A549 (cell line): ENCODE measurements around the gene ITSN1. TPM values are rescaled to one million over a fixed set of nuclear protein-coding genes. Genes with fewer than 3 reads are reported as not detected.

Experiments used
- polyA plus RNA-seq, 4 experiments: library from polyadenylated mRNA; depleted of rRNA in 3 of 4; stranded (reverse); fragments of >200 nt; fragmentation: RNase III in 1 of 4; extraction: RNeasy Plus Mini Kit Qiagen cat#74134 plus additional on column Dnase treatment in 1 of 4; gene quantifications; 2 replicates in 3 of 4; 3 replicates in 1 of 4; pipeline ENCODE4 v1.2.3, GENCODE V29; 2011 to 2017

The ITSN1 gene
- polyA plus RNA-seq, 2 of the 4 experiments (the other 2 are of a cell fraction): 15.2 to 23.7 TPM

Other genes starting within 250 kb of the ITSN1 start
- 47.2 and 54.6 TPM in 2 replicates for gene IFNGR2, start 239.1 kb upstream of the ITSN1 start, polyA plus RNA-seq (2011; rRNA removed)
- gene IFNGR2, start 239.1 kb upstream of the ITSN1 start, polyA plus RNA-seq (2017; fragmentation: RNase III; extraction: RNeasy Plus Mini Kit Qiagen cat#74134 plus additional on column Dnase treatment): 20.8 to 24.2 TPM (median 21.6 TPM) in 3 replicates
- 17.6 and 19.4 TPM in 2 replicates for gene TMEM50B, start 162.5 kb upstream of the ITSN1 start, polyA plus RNA-seq (2011; rRNA removed)
- gene TMEM50B, start 162.5 kb upstream of the ITSN1 start, polyA plus RNA-seq (2017; fragmentation: RNase III; extraction: RNeasy Plus Mini Kit Qiagen cat#74134 plus additional on column Dnase treatment): 10.1 to 12.1 TPM (median 11.1 TPM) in 3 replicates
- 0.83 and 1.1 TPM in 2 replicates for gene DNAJC28, start 150.8 kb upstream of the ITSN1 start, polyA plus RNA-seq (2011; rRNA removed)
- 0.51 to 1.0 TPM (median 0.75 TPM) in 3 replicates for gene DNAJC28, start 150.8 kb upstream of the ITSN1 start, polyA plus RNA-seq (2017; fragmentation: RNase III; extraction: RNeasy Plus Mini Kit Qiagen cat#74134 plus additional on column Dnase treatment)
- gene GART, start 100.4 kb upstream of the ITSN1 start, polyA plus RNA-seq (2011; rRNA removed): 42.3 and 61.6 TPM in 2 replicates
- 66.2 to 70.2 TPM (median 68.0 TPM) in 3 replicates for gene GART, start 100.4 kb upstream of the ITSN1 start, polyA plus RNA-seq (2017; fragmentation: RNase III; extraction: RNeasy Plus Mini Kit Qiagen cat#74134 plus additional on column Dnase treatment)
- 75.3 and 109 TPM in 2 replicates for gene SON, start 99.5 kb upstream of the ITSN1 start, polyA plus RNA-seq (2011; rRNA removed)
- 95.9 to 113 TPM (median 108 TPM) in 3 replicates for gene SON, start 99.5 kb upstream of the ITSN1 start, polyA plus RNA-seq (2017; fragmentation: RNase III; extraction: RNeasy Plus Mini Kit Qiagen cat#74134 plus additional on column Dnase treatment)
- 30.3 and 32.0 TPM in 2 replicates for gene DONSON, start 53.8 kb upstream of the ITSN1 start, polyA plus RNA-seq (2011; rRNA removed)
- 20.7 to 22.1 TPM (median 21.0 TPM) in 3 replicates for gene DONSON, start 53.8 kb upstream of the ITSN1 start, polyA plus RNA-seq (2017; fragmentation: RNase III; extraction: RNeasy Plus Mini Kit Qiagen cat#74134 plus additional on column Dnase treatment)
- 34.3 and 38.9 TPM in 2 replicates for gene CRYZL1, start 760 bp upstream of the ITSN1 start, polyA plus RNA-seq (2011; rRNA removed)
- gene CRYZL1, start 760 bp upstream of the ITSN1 start, polyA plus RNA-seq (2017; fragmentation: RNase III; extraction: RNeasy Plus Mini Kit Qiagen cat#74134 plus additional on column Dnase treatment): 15.2 to 17.4 TPM (median 15.6 TPM) in 3 replicates